ENCODE measurements around the gene FAHD2B. TPM values are rescaled to one million over a fixed set of nuclear protein-coding genes. Genes with fewer than 3 reads are reported as not detected.
"Not testable (repeated sequence)": the region's sequence is repeated elsewhere in the genome, so short reads cannot be mapped to it uniquely, and the experiment has no call there.

The FAHD2B gene
- total and polyA plus RNA-seq, 12 donors, result 11.9 to 42.4 (median 30.4) TPM

GRCh38 chr2:97067279-97068004, 27.2 kb downstream of the FAHD2B start:
- Histone ChIP-seq H3K27ac (no peak overlapping the region), H3K4me3 (no peak overlapping the region), H3K4me1 (no peaks in the 10 kb centered on the region), H3K9me3 (peaks cover 0 to 10% (median 0%) of the 10 kb centered on the region in 11 donors), H3K27me3 (peaks cover 0 to 11% (median 6%) of the 10 kb centered on the region in 7 donors), H3K36me3 (no peaks in the 10 kb centered on the region)
- ATAC-seq (peak in 3 of 8 donors; percentile 34 to 66 (median 46)), DNase-seq (no peak)
- intact Hi-C loops (cut with DNase I), result no loop called here
- TF ChIP-seq, protein P1, sequence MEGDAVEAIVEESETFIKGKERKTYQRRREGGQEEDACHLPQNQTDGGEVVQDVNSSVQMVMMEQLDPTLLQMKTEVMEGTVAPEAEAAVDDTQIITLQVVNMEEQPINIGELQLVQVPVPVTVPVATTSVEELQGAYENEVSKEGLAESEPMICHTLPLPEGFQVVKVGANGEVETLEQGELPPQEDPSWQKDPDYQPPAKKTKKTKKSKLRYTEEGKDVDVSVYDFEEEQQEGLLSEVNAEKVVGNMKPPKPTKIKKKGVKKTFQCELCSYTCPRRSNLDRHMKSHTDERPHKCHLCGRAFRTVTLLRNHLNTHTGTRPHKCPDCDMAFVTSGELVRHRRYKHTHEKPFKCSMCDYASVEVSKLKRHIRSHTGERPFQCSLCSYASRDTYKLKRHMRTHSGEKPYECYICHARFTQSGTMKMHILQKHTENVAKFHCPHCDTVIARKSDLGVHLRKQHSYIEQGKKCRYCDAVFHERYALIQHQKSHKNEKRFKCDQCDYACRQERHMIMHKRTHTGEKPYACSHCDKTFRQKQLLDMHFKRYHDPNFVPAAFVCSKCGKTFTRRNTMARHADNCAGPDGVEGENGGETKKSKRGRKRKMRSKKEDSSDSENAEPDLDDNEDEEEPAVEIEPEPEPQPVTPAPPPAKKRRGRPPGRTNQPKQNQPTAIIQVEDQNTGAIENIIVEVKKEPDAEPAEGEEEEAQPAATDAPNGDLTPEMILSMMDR (IDR thresholded peaks at IDR 0.05), result no peak
- WGBS, 2 donors, result 84 to 86% methylated on average over 5 of the region's 5 CpGs

DNA sequence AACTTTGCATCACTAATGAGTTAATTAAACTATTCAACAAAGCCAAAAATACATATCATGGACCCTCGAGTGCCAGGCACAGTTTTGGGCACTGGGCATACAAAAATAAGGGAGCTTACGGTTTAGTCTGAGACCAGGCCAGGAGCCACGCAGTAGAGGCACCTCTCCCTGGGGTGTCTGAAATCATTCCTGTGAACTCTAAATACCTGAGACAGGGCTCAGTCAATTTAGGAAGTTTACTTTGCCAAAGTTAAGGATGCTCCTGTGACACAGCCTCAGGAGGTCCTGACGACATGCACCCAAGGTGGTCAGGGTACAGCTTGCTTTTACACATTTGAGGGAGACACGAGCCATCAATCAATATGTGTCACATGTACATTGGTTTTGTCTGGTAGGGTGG, 28.7 kb downstream of the FAHD2B start:
- H3K9me3 ChIP-seq; ATAC-seq; DNase-seq; H3K27ac ChIP-seq; intact Hi-C loops (cut with DNase I); H3K36me3 ChIP-seq; H3K4me3 ChIP-seq; H3K4me1 ChIP-seq: not testable (repeated sequence)
- H3K27me3 ChIP-seq, result peaks cover 0 to 11% (median 6%) of the 10 kb centered on the region in 7 donors
- 65 to 80% methylated on average over 5 of the region's 5 CpGs for WGBS, 2 donors

DNA sequence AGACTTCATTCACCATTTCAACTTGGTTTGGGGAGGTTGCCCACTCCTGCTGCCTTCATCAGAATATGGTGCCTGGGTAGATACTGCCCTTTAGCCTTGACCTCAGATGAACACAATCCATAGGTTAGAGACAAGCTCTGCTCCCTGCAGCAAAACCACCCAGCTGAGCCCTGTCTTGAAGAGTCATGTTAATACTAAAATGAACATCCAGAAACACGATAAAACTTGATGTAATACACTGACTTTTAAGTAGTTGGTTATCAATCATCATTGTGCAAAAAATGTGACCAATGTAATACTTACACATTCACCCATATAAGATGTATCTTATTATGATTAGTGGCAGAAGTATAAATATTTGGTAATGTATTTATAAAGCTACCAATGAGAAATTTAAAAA, 32.7 kb downstream of the FAHD2B start:
- WGBS, 2 donors, result 73 to 82% methylated on average over 1 of the region's 1 CpG
- peaks cover 0 to 11% (median 1%) of the 10 kb centered on the region in 7 donors for H3K27me3 ChIP-seq
- H3K4me3 ChIP-seq; ATAC-seq; H3K36me3 ChIP-seq; DNase-seq; H3K4me1 ChIP-seq; intact Hi-C loops (cut with DNase I); H3K9me3 ChIP-seq; H3K27ac ChIP-seq: not testable (repeated sequence)

GRCh38 chr2:97059782-97060181, 34.9 kb downstream of the FAHD2B start:
- H3K4me1 ChIP-seq; ATAC-seq; H3K9me3 ChIP-seq; H3K27me3 ChIP-seq; H3K27ac ChIP-seq; H3K36me3 ChIP-seq; intact Hi-C loops (cut with DNase I); H3K4me3 ChIP-seq; DNase-seq: not testable (repeated sequence)
- WGBS, 2 donors, result 59 to 72% methylated on average over 7 of the region's 7 CpGs

- H3K27ac ChIP-seq; H3K4me1 ChIP-seq; H3K4me3 ChIP-seq; H3K27me3 ChIP-seq; intact Hi-C loops (cut with DNase I); ATAC-seq; H3K9me3 ChIP-seq; DNase-seq; H3K36me3 ChIP-seq: not testable (repeated sequence)
- 72 to 80% methylated on average over 3 of the region's 3 CpGs for WGBS, 2 donors
Observed at GRCh38 chr2:97056150-97056549, 38.5 kb downstream of the FAHD2B start.

GRCh38 chr2:97050032-97050431, 44.6 kb downstream of the FAHD2B start:
- peaks cover 0 to 13% (median 0%) of the 10 kb centered on the region in 7 donors for H3K27me3 ChIP-seq
- H3K4me3 ChIP-seq; H3K4me1 ChIP-seq; ATAC-seq; H3K27ac ChIP-seq; intact Hi-C loops (cut with DNase I); H3K36me3 ChIP-seq; H3K9me3 ChIP-seq; DNase-seq: not testable (repeated sequence)
- 70 to 80% methylated on average over 2 of the region's 2 CpGs for WGBS, 2 donors

- H3K27ac ChIP-seq; H3K4me3 ChIP-seq; H3K36me3 ChIP-seq; DNase-seq; H3K9me3 ChIP-seq; ATAC-seq; H3K4me1 ChIP-seq; intact Hi-C loops (cut with DNase I): not testable (repeated sequence)
- 68 to 76% methylated on average over 7 of the region's 7 CpGs for WGBS, 2 donors
- peaks cover 0 to 13% (median 0%) of the 10 kb centered on the region in 7 donors for H3K27me3 ChIP-seq
Observed at GRCh38 chr2:97048448-97048847, 46.2 kb downstream of the FAHD2B start.

DNA sequence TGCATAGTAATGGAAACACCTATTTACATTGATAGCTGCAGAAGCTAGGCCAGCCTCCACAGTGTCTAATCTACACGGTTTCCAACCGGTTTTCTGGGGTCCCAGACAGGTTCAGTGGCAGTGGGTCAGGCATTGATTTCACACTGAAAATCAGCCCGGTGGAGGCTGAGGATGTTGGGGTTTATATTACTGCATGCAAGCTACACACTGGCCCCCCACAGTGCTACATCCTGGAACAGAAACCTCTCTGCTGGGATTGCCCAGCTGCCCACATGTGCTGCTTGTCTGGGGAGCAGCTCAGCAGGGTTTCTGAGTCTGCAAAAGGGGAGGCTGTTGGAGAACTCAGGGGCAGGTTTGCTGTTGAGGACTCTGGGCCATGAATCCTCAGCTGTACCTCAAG, 48.0 kb downstream of the FAHD2B start:
- H3K9me3 ChIP-seq; H3K4me1 ChIP-seq; DNase-seq; intact Hi-C loops (cut with DNase I); ATAC-seq; H3K27ac ChIP-seq; H3K36me3 ChIP-seq; H3K4me3 ChIP-seq: not testable (repeated sequence)
- peaks cover 0 to 16% (median 0%) of the 10 kb centered on the region in 7 donors for H3K27me3 ChIP-seq
- WGBS, 2 donors, result 77 to 84% methylated on average over 3 of the region's 3 CpGs

DNA sequence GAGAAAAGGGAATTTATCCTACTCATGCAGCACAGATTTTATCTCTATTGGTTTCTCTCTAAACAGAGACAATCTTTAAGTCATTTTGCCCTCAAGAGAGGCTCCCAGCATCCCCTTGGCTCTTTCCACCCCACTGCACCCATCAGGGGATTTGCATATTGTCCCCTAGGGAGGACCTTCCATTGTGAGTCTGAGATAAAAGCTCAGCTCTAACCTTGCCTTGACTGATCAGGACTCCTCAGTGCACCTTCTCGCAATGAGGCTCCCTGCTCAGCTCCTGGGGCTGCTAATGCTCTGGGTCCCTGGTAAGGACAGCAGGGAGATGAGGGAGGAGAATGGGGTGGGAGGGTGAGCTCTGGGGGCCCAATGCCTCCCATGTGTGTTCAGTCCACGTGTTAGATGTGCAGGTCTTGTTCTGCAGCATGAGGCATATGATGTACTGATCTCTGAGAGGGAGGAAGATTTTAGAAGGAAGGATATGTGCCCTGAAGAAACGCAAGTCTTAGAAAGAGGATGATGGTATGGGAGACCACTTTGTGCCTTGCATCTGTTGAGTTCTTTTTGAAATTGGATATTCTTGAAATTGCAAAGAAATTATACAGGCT, 48.7 kb downstream of the FAHD2B start:
- H3K27ac ChIP-seq; H3K9me3 ChIP-seq; intact Hi-C loops (cut with DNase I); H3K4me3 ChIP-seq; DNase-seq; H3K36me3 ChIP-seq; ATAC-seq; H3K4me1 ChIP-seq: not testable (repeated sequence)
- H3K27me3 ChIP-seq, result peaks cover 0 to 16% (median 0%) of the 10 kb centered on the region in 7 donors
- WGBS, 2 donors, result 65 to 67% methylated on average over 3 of the region's 3 CpGs

Data from heart right ventricle (tissue), 16 donors.